H7 (cell line): Measurements from ENCODE around the gene TSPAN33. TPM values are rescaled to one million over a fixed set of nuclear protein-coding genes. Genes with fewer than 3 reads are reported as not detected.
"Not testable (repeated sequence)": the region's sequence is repeated elsewhere in the genome, so short reads cannot be mapped to it uniquely, and the experiment has no call there.

ENCODE experiments used
- DNase-seq: peaks from one replicate; pipeline ENCODE4 v3.0.0; 2012
- H3K27me3 ChIP-seq: 2 replicates; pipeline ENCODE4 v1.6.0; 2011; ENCODE audit warnings: mild to moderate bottlenecking, low read length; ENCODE audit not compliant: control insufficient read depth, insufficient read depth
- H3K36me3 ChIP-seq: replicated peaks from 2 replicates; pipeline ENCODE4 v1.5.1; 2011; ENCODE audit warnings: low read length; ENCODE audit not compliant: control insufficient read depth, insufficient read depth
- H3K4me3 ChIP-seq: 2 replicates; pipeline ENCODE4 v1.5.1; 2011; ENCODE audit warnings: low read depth, mild to moderate bottlenecking, control low read depth, low read length, moderate library complexity; ENCODE audit not compliant: insufficient read depth
- total RNA-seq: library from RNA; depleted of rRNA; stranded (reverse); fragments of >200 nt; shearing (Covaris generic); gene quantifications from 2 replicates; pipeline ENCODE4 v1.2.3, GENCODE V29; 2014

TSPAN33 gene
- total RNA-seq, 1 experiment from 2014 or later, result 19.7 TPM

GRCh38 chr7:129203050-129203741, 58.7 kb downstream of the TSPAN33 start:
- peak; percentile 25 for DNase-seq
- Histone ChIP-seq H3K36me3 (peaks cover 15% of the 10 kb centered on the region), H3K4me3 (no peak overlapping the region), H3K27me3 (no peaks in the 10 kb centered on the region)

- DNase-seq, result peak; percentile 28
- Histone ChIP-seq H3K36me3 (peaks cover 21% of the 10 kb centered on the region), H3K27me3 (no peaks in the 10 kb centered on the region), H3K4me3 (no peak overlapping the region)
Observed at GRCh38 chr7:129205126-129205818, 60.8 kb downstream of the TSPAN33 start.

GRCh38 chr7:129205987-129206785, 61.7 kb downstream of the TSPAN33 start:
- no peaks in the 10 kb centered on the region for H3K27me3 ChIP-seq
- no peak for DNase-seq
- H3K36me3 ChIP-seq, result peaks cover 26% of the 10 kb centered on the region
- no peak overlapping the region for H3K4me3 ChIP-seq

- Histone ChIP-seq H3K4me3 (no peak overlapping the region), H3K27me3 (no peaks in the 10 kb centered on the region), H3K36me3 (peaks cover 33% of the 10 kb centered on the region)
- peak; percentile 18 for DNase-seq
Observed at GRCh38 chr7:129208667-129209066, 64.2 kb downstream of the TSPAN33 start.

- H3K36me3 ChIP-seq, result peaks cover 33% of the 10 kb centered on the region
- no peaks in the 10 kb centered on the region for H3K27me3 ChIP-seq
- no peak overlapping the region for H3K4me3 ChIP-seq
- peak; percentile 21 for DNase-seq
Observed at GRCh38 chr7:129209067-129209926, 64.8 kb downstream of the TSPAN33 start.

- Histone ChIP-seq H3K27me3 (no peaks in the 10 kb centered on the region), H3K4me3 (no peak overlapping the region), H3K36me3 (peaks cover 29% of the 10 kb centered on the region)
- peak; percentile 95 for DNase-seq
Observed at GRCh38 chr7:129210256-129210988, 65.9 kb downstream of the TSPAN33 start.

GRCh38 chr7:129210989-129211312, 66.4 kb downstream of the TSPAN33 start:
- DNase-seq, result peak; percentile 36
- Histone ChIP-seq H3K27me3 (no peaks in the 10 kb centered on the region), H3K36me3 (peaks cover 27% of the 10 kb centered on the region), H3K4me3 (no peak overlapping the region)

- H3K27me3 ChIP-seq, result no peaks in the 10 kb centered on the region
- peak; percentile 29 for DNase-seq
- peaks cover 20% of the 10 kb centered on the region for H3K36me3 ChIP-seq
- H3K4me3 ChIP-seq, result no peak overlapping the region
Observed at GRCh38 chr7:129212126-129212525, 67.6 kb downstream of the TSPAN33 start.

GRCh38 chr7:129212596-129212995, 68.1 kb downstream of the TSPAN33 start:
- H3K27me3 ChIP-seq, result no peaks in the 10 kb centered on the region
- H3K4me3 ChIP-seq, result no peak overlapping the region
- peaks cover 18% of the 10 kb centered on the region for H3K36me3 ChIP-seq
- DNase-seq, result peak; percentile 30

- H3K4me3 ChIP-seq, result no peak overlapping the region
- peak; percentile 78 for DNase-seq
- no peaks in the 10 kb centered on the region for H3K27me3 ChIP-seq
- peaks cover 18% of the 10 kb centered on the region for H3K36me3 ChIP-seq
Observed at GRCh38 chr7:129213828-129214227, 69.3 kb downstream of the TSPAN33 start.

GRCh38 chr7:129215691-129216090, 71.2 kb downstream of the TSPAN33 start:
- H3K4me3 ChIP-seq, H3K27me3 ChIP-seq, H3K36me3 ChIP-seq, DNase-seq: not testable (repeated sequence)

- H3K4me3 ChIP-seq, H3K27me3 ChIP-seq, H3K36me3 ChIP-seq, DNase-seq: not testable (repeated sequence)
Observed at GRCh38 chr7:129216101-129216715, 71.7 kb downstream of the TSPAN33 start.

GRCh38 chr7:129216821-129217416, 72.4 kb downstream of the TSPAN33 start:
- not testable (repeated sequence) for H3K27me3 ChIP-seq, H3K36me3 ChIP-seq, H3K4me3 ChIP-seq, DNase-seq
